Measurements from ENCODE around the gene HYDIN.
"Not testable (repeated sequence)": the region's sequence is repeated elsewhere in the genome, so short reads cannot be mapped to it uniquely, and the experiment has no call there.

HYDIN gene

DNA sequence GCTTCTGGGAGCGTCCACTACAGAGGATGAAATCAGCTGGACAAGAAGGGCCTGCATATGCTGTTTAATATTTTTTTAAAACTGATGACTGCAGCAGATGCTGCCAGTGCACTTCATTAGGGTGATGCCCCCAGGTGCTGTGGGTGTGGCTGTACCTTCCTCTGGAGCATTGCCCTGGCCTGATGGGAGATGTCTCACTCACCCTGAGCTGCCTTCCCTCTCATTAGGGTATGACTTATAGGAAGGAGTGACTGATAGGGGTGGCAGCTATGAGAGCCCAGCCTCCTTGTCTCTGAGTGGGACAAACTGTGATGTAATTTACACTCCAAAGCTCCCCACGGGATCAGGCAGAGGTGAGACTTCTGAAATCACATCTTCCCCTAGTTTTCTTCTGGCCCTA, 234.7 kb downstream of the HYDIN start:
- not testable (repeated sequence) for DNase-seq (ENCODE audit: low read depth)

DNA sequence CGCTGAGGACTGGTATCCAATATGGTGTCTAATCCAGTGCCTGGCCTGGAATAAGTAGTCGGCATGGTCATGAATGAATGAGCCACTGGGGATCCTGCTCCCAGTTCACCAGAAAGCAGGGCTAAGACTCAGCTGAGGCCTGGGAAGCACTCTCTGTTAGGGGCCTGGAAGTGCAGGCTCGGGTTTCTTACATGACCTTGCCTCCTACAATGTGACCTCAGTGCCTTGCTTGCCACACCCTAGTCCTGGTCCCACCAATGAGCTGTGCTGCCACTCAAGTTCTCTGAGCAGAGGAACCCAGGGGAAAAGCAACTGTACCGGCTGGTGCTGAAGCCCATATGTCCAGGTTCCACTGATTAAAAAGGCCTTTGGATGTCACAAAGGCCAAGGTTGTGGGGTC, 238.0 kb downstream of the HYDIN start:
- not testable (repeated sequence) for DNase-seq (ENCODE audit: low read depth)

DNA sequence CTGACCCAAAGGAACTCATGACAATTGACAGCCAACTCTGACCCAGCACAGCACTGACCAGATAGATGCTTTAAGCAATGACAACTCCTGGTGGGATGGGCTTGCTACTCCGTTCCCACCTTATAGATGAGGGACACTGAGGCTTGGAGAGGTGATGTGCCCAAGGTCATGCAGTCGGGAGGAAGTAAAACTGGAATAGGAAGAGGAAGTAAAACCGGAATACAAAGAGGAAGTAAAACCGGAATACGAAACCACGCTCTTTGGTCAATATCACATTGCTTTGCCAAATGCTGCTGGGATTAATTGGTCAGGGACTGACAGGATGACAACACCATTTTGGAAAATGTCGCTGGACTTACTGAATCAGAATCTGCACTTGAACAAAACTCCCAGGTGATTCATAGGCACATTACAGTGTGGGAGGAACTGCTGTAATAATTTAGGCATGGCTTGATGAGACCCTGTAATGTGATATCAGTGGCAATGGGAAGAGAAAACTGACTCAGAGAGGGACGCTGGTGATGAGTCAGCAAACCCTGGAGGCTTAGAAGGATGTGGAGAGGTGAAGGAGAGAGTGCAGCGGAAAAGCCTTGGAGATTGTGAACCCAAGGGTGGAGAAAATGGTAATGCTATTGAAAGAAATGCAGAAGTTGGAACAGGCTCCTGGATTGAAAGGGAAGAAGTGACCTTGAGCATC, 243.4 kb downstream of the HYDIN start:
- DNase-seq (ENCODE audit: low read depth) = not testable (repeated sequence)

DNA sequence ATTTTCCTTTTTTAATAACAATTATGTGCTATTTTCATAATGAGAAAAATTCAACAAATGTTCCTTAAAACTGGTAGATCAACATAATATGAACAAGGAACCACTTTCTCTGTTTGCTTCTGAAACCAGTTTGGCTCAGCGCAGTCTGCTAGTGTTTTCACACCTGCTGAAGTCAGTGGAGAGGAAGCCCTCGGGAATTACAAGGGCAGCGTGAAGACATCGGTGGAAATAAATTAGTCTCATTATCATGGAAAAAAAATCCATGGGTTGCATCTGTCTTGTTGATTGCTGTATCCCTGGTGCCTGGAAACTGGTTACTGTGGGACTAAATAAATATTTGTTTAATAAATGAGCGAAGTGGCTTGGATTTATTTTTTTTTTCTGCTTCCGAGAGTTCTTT, 245.8 kb downstream of the HYDIN start:
- DNase-seq (ENCODE audit: low read depth) = not testable (repeated sequence)

DNA sequence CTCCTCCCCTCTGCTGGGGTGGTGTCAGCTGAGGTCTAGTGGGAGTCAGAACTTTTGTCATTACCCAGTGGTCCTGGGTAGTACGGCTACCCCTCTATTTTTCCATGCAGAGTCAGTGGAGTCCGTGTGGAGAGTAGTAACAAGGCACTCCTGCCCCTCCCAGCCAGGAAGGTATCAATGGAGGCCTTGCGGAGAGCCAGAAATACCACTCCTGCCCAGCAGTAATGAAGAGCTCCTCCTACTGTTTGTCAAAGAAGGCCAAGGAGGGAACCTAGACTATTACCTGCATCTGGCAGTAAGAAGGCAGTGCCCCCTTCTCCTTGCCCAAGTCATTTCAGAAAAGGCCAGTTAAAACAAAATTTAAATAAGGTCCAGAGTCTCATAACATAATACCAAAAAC, 262.2 kb downstream of the HYDIN start:
- DNase-seq (ENCODE audit: low read depth) = not testable (repeated sequence)

GRCh38 chr16:70960169-70960568, 270.4 kb downstream of the HYDIN start:
- DNase-seq (ENCODE audit: low read depth) = not testable (repeated sequence)

DNA sequence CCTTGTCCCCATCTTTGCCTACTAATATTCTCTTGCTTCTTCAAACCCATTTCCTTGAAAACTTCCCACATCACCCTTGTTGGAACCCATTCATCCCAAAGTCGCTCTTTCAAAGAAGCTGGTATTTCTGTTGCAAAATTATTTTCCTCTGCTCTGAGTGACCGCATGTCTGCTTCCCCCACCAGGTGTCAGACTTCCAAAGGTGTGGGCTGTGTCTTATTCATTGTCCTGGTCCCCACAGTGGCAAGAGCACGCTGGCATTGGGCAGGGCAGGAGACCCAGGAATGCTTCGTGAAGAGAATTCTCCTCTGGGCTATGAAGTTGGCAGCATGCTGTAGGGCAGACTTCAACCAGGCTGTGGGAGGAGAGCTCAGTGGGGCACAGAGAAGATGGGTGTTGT, 275.6 kb downstream of the HYDIN start:
- DNase-seq (ENCODE audit: low read depth) = not testable (repeated sequence)

GRCh38 chr16:70953824-70954223, 276.7 kb downstream of the HYDIN start:
- DNase-seq (ENCODE audit: low read depth) = not testable (repeated sequence)

DNA sequence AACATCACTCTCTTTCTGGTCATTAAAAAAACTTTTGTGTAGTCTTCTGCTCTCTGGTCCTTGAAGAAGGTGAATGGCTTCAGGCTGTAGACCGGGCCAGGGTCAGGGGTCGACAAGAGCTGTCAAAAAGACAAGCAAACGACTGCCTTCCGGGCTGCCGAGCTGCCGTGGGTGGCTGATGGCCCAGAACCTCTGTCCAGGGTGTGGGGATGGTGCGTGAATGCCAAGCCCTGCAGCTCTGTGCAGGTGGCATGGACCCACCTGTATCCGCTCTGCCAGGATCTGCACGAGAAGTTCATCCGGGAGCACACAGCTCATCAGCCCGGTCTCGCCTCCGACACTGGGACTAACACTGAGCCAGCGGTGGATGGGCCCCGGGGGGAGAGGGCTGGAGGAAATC, 287.0 kb downstream of the HYDIN start:
- DNase-seq (ENCODE audit: low read depth) = not testable (repeated sequence)

DNA sequence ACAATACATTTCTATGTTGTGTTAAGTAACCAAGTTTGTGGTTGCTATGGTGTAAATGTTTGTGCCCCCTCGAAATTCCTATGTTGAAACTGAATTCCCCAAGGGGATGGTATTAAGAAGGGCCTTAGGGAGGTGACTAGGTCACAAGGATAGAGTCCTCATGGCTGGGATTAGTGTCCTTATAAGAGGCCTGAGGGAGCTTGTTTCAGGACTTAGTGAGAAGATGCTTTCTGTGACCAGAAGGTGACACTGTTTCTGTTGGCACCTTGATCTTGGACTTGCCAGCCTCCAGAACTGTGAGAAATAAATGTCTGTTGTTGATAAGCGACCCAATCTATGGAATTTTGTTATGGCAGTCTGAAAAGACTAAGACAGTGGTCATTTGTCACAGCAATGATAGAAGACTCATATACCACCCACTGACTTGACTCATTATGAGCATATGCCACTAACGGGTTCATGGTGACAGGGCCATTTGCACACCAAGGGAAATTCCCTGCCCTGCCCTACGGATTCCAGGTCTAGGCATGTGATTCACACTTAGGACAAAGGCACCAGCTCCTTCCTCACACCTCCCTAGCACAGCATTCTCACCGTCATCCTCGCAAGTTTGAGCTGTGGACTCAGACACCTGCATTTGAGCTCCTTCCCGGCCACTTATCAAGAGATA, 290.7 kb downstream of the HYDIN start:
- DNase-seq (ENCODE audit: low read depth) = not testable (repeated sequence)

DNA sequence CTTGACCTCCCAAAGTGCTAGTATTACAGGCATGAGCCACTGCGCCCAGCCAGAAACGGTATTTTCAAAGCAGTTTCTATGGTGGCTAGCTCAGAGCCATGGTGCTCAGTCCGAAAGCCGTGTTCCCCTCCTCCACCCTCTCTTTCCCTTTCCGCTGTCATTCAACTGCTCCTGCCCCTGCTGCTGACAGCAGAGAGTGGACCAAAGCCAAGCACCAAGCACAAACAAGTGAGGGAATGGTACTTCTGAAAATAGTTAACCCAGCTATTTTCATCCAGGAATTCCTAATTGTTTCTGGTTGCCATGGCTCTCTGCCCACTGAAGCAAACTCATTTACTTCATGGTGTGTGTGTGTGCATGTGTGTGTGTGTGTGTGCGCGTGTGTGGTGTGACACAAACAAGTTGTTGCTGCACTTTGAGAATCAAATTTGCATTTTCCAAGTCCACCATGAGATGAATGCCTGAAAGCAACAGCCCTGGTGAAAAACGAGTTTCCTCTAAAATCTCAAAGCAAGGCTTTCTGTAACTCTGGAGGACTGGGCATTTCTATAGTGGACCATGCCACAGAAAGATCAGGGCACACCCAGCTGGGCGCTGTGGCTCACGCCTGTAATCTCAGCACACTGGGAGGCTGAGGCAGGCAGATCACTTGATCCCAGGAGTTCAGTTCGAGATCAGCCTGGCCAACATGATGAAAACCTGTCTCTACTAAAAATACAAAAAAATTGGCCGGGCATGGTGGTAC, 293.6 kb downstream of the HYDIN start:
- DNase-seq (ENCODE audit: low read depth) = not testable (repeated sequence)

DNA sequence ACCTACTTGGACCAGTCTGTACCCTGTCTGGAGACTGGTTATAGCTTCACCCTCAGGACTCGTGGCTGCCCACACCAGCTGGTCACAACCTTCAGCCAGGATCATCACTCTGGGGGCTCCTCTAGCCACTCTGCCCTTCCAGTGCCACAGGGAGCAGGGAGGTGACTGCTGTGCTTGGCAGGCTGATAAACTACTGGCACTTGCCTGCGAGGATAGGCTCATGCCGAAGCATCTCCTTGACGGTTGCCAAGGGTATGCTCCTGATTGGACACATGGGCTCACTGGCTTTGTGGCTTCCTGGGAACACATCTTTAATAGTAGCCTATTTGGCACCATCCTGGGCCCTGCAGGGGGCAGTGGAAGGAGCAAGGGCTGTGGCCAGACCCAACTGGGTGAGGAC, 295.2 kb downstream of the HYDIN start:
- DNase-seq (ENCODE audit: low read depth) = not testable (repeated sequence)

- not testable (repeated sequence) for DNase-seq (ENCODE audit: low read depth)
Measured at GRCh38 chr16:70933746-70934145, 296.8 kb downstream of the HYDIN start.

GRCh38 chr16:70930757-70931156, 299.8 kb downstream of the HYDIN start:
- DNase-seq (ENCODE audit: low read depth) = not testable (repeated sequence)

DNA sequence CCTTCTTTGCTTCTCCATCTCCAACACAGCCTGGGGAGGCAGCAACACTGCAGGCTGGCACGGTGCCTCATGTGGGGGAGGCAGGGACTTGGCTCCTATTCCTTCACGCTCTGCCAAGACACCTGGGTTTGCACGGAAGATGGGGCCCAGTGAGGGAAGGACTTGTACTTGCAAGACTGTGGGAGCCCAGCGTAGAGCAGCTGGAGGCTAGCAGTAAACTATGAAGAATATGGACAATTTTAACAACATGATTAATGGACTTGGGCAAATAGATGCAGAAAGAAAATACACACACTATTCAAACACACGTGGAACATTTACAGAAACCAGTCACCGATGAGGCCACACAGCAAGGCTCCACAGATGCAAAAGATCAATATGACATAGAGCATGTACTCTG, 308.4 kb downstream of the HYDIN start:
- DNase-seq (ENCODE audit: low read depth) = not testable (repeated sequence)

DNA sequence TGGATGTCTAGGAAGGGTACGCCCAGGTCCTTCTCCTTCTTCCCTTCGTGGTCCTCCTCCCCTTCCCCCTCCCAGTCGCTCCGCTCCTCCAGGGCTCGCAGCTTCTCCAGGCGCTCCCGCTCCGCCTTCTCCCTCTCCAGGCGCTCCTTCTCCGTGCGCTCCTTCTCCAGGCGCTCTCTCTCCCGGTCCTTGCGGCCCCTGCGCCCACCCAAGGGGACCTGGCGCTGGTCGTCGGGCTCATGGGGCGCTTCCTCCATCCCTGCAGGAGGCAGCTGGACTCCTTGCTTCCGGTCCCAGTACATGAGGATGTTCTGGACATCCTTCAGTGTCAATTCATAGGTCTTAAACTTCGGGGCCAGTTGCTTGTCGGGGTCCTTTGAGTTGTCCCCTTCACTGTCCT, 309.9 kb downstream of the HYDIN start:
- not testable (repeated sequence) for DNase-seq (ENCODE audit: low read depth)

DNA sequence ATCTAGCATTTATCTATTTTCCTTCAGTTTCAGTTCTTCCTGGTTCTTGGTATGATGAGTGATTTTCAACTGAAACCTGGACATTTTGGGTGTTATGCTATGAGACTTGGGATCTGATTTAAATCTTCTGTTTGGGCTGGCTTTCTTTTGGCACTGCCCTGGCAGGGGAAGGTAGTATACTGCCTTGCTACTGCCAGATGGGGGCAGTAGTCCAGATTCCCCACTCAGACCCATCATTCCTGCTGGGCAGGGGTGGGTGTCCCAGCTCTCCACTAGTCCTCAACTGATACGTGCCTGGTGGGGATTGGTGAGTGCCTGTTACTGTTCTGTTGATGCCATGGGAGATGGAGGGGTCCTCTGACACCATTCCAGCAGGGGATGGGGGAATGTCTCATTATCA, 342.3 kb downstream of the HYDIN start:
- not testable (repeated sequence) for DNase-seq (ENCODE audit: low read depth)

DNA sequence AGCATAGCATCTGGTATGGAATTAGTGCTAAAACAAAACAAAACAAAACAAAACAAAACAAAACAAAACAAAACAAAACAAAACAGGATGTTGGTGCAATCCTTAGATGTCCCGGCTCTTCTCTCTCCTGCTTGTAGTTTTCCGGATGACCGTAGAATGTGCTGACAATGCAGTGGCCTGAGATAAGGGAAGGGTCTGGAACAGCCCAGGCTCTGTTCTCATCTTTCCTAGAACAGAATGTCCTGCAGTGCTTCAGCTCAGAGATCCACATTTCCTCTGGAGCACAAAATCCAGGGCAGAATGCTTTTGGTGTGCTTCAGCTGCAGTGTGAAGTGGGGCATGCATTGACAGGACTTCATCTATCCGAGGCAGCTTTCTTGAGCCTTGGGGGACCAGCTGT, 345.9 kb downstream of the HYDIN start:
- not testable (repeated sequence) for DNase-seq (ENCODE audit: low read depth)

GRCh38 chr16:70882311-70882710, 348.2 kb downstream of the HYDIN start:
- not testable (repeated sequence) for DNase-seq (ENCODE audit: low read depth)

- DNase-seq (ENCODE audit: low read depth) = not testable (repeated sequence)
Measured at GRCh38 chr16:70877895-70878294, 352.6 kb downstream of the HYDIN start.

DNA sequence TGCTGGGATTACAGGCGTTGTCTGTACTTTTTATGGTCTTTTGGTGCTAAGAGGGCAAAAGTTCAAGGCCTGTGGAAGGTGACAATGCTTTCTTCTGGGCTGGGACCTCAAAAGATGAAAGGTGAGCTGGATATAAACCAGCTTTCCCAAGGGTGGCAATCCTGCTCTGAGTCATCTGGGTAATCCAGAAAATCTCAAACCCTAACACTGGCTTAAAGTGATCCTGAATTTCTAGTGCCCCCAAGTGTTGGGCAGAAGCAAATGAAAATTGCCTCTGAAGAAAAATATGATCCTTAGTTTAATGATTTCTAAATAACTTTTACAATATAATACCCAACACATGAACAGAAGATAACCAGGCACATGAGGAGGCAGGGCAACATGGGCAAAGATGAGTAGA, 354.1 kb downstream of the HYDIN start:
- not testable (repeated sequence) for DNase-seq (ENCODE audit: low read depth)

GRCh38 chr16:70864698-70865097, 365.8 kb downstream of the HYDIN start:
- not testable (repeated sequence) for DNase-seq (ENCODE audit: low read depth)

GRCh38 chr16:70861996-70862395, 368.5 kb downstream of the HYDIN start:
- DNase-seq (ENCODE audit: low read depth) = not testable (repeated sequence)

Data from HS-5 (cell line).